ENCODE results near the gene FAM117B. TPM values are rescaled to one million over a fixed set of nuclear protein-coding genes. Genes with fewer than 3 reads are reported as not detected.

FAM117B gene
- total RNA-seq, 1 donor from 2014 or later, result 4.9 TPM

GRCh38 chr2:202749477-202749876, 114.7 kb downstream of the FAM117B start:
- no peaks in the 10 kb centered on the region for H3K27me3 Mint-ChIP-seq (ENCODE audit: low read depth)
- peaks cover 34% of the 10 kb centered on the region for H3K9me3 Mint-ChIP-seq (ENCODE audit: low read depth)
- peaks cover 6% of the 10 kb centered on the region for H3K4me1 Mint-ChIP-seq (ENCODE audit: low read depth)
- peaks cover 3% of the 10 kb centered on the region for H3K36me3 Mint-ChIP-seq (ENCODE audit: low read depth)
- TF ChIP-seq CTCF (IDR thresholded peaks at IDR 0.05), result no peak
- no peak overlapping the region for H3K27ac Mint-ChIP-seq (ENCODE audit: unreplicated experiment)
- DNase-seq (ENCODE audit: low spot score), result no peak
- no peak overlapping the region for H3K4me3 Mint-ChIP-seq (ENCODE audit: unreplicated experiment)

- H3K9me3 Mint-ChIP-seq (ENCODE audit: low read depth), result peaks cover 25% of the 10 kb centered on the region
- H3K4me3 Mint-ChIP-seq (ENCODE audit: unreplicated experiment), result no peak overlapping the region
- no peaks in the 10 kb centered on the region for H3K27me3 Mint-ChIP-seq (ENCODE audit: low read depth)
- H3K27ac Mint-ChIP-seq (ENCODE audit: unreplicated experiment), result peak overlapping the region; percentile 45
- no peak for TF ChIP-seq CTCF (IDR thresholded peaks at IDR 0.05)
- peaks cover 10% of the 10 kb centered on the region for H3K4me1 Mint-ChIP-seq (ENCODE audit: low read depth)
- DNase-seq (ENCODE audit: low spot score), result no peak
- H3K36me3 Mint-ChIP-seq (ENCODE audit: low read depth), result peaks cover 1% of the 10 kb centered on the region
Observed at GRCh38 chr2:202750763-202751427, 116.1 kb downstream of the FAM117B start.

GRCh38 chr2:202752071-202752470, 117.3 kb downstream of the FAM117B start:
- no peak for DNase-seq (ENCODE audit: low spot score)
- TF ChIP-seq CTCF (IDR thresholded peaks at IDR 0.05), result no peak
- H3K4me1 Mint-ChIP-seq (ENCODE audit: low read depth), result peaks cover 10% of the 10 kb centered on the region
- no peak overlapping the region for H3K4me3 Mint-ChIP-seq (ENCODE audit: unreplicated experiment)
- no peaks in the 10 kb centered on the region for H3K27me3 Mint-ChIP-seq (ENCODE audit: low read depth)
- H3K9me3 Mint-ChIP-seq (ENCODE audit: low read depth), result peaks cover 15% of the 10 kb centered on the region
- H3K27ac Mint-ChIP-seq (ENCODE audit: unreplicated experiment), result no peak overlapping the region
- peaks cover 1% of the 10 kb centered on the region for H3K36me3 Mint-ChIP-seq (ENCODE audit: low read depth)

GRCh38 chr2:202754936-202755335, 120.2 kb downstream of the FAM117B start:
- peaks cover 5% of the 10 kb centered on the region for H3K36me3 Mint-ChIP-seq (ENCODE audit: low read depth)
- H3K4me3 Mint-ChIP-seq (ENCODE audit: unreplicated experiment), result no peak overlapping the region
- peaks cover 10% of the 10 kb centered on the region for H3K4me1 Mint-ChIP-seq (ENCODE audit: low read depth)
- peaks cover 9% of the 10 kb centered on the region for H3K9me3 Mint-ChIP-seq (ENCODE audit: low read depth)
- no peaks in the 10 kb centered on the region for H3K27me3 Mint-ChIP-seq (ENCODE audit: low read depth)
- H3K27ac Mint-ChIP-seq (ENCODE audit: unreplicated experiment), result no peak overlapping the region
- TF ChIP-seq CTCF (IDR thresholded peaks at IDR 0.05), result no peak
- no peak for DNase-seq (ENCODE audit: low spot score)

- TF ChIP-seq CTCF (IDR thresholded peaks at IDR 0.05), result no peak
- Mint-ChIP-seq H3K36me3 (ENCODE audit: low read depth) (peaks cover 6% of the 10 kb centered on the region), H3K4me3 (ENCODE audit: unreplicated experiment) (no peak overlapping the region), H3K4me1 (ENCODE audit: low read depth) (peaks cover 4% of the 10 kb centered on the region), H3K27me3 (ENCODE audit: low read depth) (no peaks in the 10 kb centered on the region), H3K9me3 (ENCODE audit: low read depth) (peaks cover 9% of the 10 kb centered on the region), H3K27ac (ENCODE audit: unreplicated experiment) (no peak overlapping the region)
- no peak for DNase-seq (ENCODE audit: low spot score)
Observed at GRCh38 chr2:202756598-202756997, 121.8 kb downstream of the FAM117B start.
